Measurements from ENCODE around the gene HRH3.
A peak's percentile ranks its signal among the peaks of the same experiment; 100 is the strongest.

Gene HRH3

DNA sequence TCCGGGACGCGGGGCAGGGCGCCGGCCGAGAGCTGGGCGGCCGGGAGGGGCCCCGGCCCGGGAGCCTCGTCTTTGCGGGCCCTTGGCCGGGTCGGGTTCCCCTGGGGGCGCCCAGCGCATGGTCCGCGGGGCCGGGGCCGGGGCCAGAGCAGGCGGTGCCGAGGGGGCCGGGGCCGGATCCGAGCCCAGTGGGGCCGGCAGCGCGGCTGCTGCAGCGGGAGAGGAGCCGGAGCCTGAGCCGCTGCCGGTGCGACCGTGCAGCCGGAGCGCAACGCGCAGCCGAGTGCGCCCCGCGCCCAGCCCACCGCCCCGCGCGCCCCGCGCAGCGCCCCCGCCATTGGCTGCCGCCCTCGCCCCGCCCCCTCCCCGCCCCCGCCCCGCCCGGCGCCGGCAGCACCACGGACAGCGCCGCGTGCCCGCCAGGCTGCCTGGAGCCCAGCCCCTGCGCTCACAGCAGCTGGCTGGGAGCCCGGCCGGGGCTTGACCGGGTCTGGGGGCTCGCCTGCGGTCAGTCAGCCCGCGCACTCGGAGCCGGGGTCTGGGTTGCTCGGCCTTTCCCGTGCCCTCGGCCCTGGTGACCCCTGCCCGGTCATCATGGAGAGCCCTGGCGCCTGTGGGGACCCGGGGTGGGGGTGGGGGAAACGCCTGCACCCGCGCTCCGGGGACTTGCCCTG lies at the start of gene HRH3:
TSS of gene HRH3 (minus strand) at position 287 of the 674 bp plus-strand sequence. CDS start 308 bp downstream, outside the sequence.
- DNase-seq: peak; percentile 45

DNA sequence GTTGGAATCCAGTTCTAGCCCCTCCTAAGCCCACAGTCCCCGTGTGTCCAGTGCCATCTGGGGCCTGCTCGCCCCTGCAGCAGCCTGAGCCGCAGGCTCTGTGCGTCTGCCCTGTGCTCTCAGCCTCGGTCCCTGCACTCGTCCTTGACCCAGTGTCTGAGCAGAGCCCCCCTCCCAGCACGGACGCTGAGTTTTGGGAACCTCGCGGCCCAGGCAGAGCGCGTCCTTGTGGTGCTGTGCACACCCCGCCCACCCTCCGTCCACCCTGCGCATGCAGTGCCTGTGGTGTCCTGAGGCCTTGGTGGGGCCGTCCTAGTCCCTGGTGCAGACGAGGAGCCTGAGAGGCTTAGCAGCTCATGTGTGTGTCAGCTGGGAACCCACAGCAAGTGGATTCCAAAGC lies 49.8 kb upstream of the HRH3 start:
- no peak for DNase-seq

DNA sequence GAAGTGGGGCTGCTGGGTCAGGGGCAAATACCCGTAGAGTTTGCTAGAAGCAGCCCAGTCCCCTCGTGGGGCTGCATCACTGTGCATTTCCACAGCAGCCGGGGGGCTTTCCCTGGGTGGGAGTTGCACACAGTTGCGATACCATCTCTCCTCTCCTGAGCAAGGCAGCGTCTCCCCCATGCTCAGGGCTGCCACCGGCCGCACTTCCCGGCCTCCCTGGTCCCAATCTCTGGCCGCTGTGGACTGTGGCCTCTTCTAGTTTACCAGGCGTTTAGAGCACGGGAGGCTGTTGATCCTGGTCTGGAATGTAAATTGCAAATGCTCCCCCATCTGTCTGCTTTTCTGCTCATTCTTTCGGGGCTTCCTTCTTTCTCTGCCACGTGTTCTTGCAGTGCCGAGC lies 49.3 kb upstream of the HRH3 start:
- no peak for DNase-seq

GRCh38 chr20:62268228-62268900 lies 48.3 kb upstream of the HRH3 start:
- no peak for DNase-seq

- DNase-seq: no peak
These were observed 47.5 kb upstream of the HRH3 start for GRCh38 chr20:62267543-62267942.

- DNase-seq: no peak
These were observed 46.8 kb upstream of the HRH3 start for GRCh38 chr20:62266851-62267250.

DNA sequence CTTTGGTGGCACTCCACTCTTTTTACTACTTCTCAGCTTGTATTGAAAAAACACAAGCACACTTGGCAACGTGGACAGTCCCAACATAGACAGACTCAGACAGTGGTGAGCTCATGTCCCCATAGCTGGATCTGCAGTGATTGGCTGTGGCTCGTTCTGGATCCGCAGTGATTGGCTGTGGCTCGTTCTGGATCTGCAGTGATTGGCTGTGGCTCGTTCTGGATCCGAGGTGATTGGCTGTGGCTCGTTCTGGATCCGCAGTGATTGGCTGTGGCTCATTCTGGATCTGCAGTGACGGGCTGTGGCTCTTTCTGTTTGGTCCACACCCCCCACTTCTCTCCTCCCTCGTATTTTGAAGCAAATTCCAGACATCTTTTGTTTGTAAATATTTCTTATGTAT lies 46.3 kb upstream of the HRH3 start:
- DNase-seq: no peak

DNA sequence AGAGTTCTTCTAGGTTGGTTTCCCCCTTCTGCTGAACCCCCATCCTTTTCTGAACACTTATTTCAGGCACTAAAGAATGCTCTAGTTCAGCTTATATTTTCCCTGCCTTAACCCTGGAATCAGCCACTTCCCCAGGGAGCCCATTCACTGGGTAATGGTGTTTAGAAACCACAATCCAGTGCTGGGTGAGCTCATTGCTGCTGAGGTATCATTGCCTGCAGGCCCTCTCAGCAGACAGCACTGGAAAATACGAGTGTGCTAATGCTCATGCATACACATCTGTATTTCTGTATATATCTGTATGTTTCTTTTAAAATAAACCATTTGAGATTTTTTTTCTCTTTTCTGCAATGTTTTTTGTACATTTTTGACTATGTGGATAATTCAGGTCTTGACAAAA lies 45.3 kb upstream of the HRH3 start:
- no peak for DNase-seq

DNA sequence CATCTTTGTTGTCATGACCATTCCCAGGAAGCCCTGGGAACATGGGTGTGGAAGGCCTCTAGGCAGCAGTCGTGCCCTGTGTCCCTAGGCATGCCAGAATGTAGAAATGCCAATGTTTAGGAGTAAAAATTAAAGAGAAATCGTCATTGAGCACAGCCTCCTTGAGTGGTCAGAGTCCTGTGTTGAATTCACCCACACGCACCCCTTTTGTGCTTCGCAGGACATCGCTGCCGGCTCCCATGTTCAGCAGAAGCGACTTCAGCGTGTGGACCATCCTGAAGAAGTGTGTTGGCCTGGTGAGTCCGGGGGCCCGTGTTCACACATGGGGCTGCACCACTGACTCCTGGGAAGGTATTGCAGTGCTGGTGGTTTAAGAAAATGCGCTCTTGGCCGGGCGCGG lies 43.3 kb upstream of the HRH3 start:
- no peak for DNase-seq

DNA sequence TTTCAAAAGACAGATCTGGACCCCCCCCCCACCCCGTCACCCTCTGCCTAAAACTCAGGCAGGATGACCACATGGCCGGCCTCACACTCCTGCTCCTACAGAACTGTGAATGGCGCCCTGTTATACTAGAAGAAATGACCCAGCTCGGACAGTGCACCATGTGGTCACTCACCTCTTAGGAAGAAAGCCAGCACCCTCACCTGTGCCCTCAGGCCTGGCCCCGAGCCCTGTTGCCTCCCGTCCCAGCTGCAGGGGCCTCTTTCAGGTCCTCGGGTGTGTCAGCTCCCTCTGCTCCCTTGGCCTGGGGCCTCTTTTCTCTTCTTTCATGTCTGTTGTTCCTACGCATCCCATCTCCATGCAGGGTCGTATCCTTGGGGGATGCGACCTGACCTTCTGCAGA lies 42.0 kb upstream of the HRH3 start:
- DNase-seq: no peak

DNA sequence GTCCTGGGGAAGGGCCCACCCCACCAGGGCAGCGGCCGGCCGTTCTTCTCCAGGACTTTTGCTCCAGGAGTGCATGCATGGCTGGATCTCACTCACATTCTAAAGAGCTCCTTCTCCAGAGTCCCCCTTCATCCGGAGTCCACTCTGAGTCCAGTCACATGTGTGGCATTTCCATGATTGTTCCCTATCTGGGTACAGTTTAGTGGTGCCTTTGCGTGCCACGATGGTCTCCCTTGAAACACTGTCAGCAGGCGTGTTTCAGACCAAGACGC lies 39.2 kb upstream of the HRH3 start:
- DNase-seq: no peak

DNA sequence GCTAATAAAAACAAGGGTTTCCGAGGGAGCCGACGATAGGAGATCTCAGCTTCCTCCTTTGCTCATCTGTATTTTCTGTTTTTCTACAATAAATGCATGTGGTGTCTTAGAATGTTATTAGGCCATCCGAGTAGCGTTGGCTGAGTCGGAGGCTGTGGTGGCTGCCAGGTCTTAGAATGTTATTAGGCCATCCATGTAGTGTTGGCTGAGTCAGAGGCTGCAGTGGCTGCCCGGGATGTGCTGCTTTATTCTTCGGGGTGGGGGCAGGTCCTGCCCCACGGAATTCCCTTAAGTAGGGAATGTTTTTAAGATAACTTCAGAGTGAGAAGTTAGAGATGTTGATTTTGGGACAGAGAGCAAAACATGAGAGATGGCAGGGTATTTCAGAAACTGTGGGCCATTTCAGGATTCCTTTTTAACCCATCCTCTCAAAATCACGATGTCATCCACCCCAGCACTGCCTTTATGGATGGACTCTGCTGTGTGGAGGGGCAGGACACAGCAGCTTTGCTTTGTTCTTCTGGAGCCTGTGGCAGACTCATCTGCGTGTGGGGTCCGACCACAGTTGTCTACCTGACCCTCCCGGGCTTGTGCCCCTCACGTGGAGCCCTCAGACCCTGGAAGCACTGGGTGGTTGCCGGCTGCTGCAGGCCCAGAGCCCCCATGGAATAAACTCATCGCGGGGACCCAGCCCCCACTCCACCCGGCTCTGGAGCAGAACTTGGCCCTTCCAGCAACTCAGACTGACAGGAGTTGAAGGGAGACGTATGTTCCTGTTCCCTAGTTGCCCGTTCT lies 38.6 kb upstream of the HRH3 start:
- DNase-seq: no peak

- no peak for DNase-seq
These were observed 35.9 kb upstream of the HRH3 start for GRCh38 chr20:62255976-62256375.

DNA sequence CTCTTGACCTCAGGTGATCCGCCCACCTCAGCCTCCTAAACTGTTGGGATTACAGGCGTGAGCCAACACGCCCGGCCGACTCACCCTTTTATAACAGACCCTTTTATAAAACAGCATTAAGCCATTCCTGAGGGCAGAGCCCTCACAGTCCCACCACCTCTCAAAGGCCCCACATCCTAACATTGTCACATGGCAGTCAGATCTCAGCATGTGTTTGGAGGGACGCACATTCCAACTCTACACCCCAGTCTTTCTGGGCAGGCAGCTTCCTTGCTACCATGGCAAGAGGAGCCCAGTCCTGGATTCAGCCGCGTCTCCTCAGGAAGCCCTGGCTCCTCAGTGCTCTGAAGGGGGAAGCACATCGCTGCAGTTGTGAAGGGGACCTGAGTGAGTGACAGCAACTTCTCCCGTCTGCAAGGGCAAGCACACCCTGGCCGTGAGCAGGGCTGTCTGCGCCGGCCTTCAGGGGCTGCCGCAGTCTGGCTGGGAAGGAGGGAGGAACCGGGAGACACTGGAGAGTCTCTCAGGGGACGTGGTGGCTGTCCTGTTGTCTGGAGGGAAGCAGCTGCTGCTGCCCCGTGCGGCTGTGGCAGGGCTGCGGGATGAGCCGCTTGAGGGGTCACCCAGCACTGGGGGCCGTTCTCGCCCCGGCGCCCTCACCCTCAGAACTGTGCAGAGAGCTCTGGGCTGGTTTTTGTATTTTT lies 34.1 kb upstream of the HRH3 start:
- no peak for DNase-seq

GRCh38 chr20:62253398-62253797 lies 33.3 kb upstream of the HRH3 start:
- no peak for DNase-seq

- no peak for DNase-seq
These were observed 32.4 kb upstream of the HRH3 start for GRCh38 chr20:62252342-62252966.

DNA sequence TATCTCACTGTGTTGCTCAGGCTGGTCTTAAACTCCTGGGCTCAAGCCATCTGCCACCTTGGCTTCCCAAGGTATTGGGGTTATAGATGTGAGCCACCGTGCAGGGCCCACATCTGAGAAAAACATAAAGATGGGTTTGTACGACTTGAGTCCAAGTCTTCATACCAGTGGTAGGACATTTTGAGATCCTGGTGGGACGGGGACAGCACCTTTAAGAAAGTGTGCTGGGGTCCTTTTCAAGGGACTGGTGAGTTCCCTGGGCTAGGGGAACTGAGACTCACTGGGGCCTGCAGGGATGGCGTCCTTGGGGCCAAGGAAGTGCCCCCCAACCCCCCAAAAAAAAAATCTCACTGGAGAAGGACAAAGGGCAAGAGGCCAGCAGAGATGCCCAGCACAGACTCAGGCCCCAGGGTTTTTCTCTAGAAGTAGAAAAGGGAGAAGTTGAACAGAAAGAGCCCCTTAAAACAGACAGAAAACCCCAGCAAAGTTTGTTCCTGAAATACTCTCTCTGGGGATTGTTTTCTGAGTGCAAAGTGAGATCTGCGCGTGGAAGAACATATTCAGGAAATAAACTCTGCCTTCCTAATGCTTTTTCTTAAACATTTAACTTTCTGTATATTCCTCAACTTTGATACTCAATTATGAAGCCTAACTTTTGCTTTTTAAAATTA lies 28.9 kb upstream of the HRH3 start:
- DNase-seq: no peak

GRCh38 chr20:62246872-62247652 lies 27.0 kb upstream of the HRH3 start:
- DNase-seq: no peak

DNA sequence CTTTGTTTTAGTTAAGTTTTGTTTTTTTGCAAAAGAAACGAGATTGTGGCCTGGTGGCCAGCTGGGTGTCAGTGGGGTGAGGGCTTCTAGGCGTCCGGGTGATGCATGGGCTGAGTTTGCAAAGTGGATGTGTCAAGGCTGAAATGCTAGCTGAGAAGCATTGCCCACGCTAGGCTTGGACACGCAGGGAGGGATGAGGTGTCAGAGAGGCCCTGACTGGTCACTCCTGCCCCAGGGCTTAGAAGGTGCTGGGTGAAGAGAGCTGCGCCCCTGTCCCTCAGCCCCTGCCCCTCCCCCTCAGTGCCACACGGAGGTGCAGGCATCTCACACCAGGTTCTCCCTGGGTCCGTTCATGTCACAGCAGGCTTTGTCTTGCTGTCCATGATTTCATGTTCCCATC lies 26.4 kb upstream of the HRH3 start:
- no peak for DNase-seq

GRCh38 chr20:62245911-62246280 lies 25.8 kb upstream of the HRH3 start:
- DNase-seq: no peak

GRCh38 chr20:62244644-62245108 lies 24.6 kb upstream of the HRH3 start:
- no peak for DNase-seq
